Mucosa of descending colon (tissue), 3 donors: ENCODE measurements around the gene COL8A1. TPM values are rescaled to one million over a fixed set of nuclear protein-coding genes. Genes with fewer than 3 reads are reported as not detected.

Experiments
- ATAC-seq: fragments of 200-7000 bp; cut with Tn5 transposase; one replicate; pipeline ENCODE4 v1.9.1; 2020; ENCODE audit warnings: mild to moderate bottlenecking, moderate library complexity
- DNase-seq, 3 donors: peaks; one replicate each; pipeline ENCODE4 v3.0.0-alpha.2; 2020
- H3K36me3 ChIP-seq: fragments of 200-600 bp; one replicate; pipeline ENCODE4 v1.8.0; 2021; ENCODE audit warnings: low read depth, mild to moderate bottlenecking
- H3K4me1 ChIP-seq: fragments of 200-600 bp; one replicate; pipeline ENCODE4 v1.8.0; 2021; ENCODE audit warnings: low read depth, mild to moderate bottlenecking
- H3K4me3 ChIP-seq: fragments of 200-600 bp; one replicate; pipeline ENCODE4 v1.8.0; 2021; ENCODE audit warnings: mild to moderate bottlenecking
- H3K9me3 ChIP-seq: fragments of 200-600 bp; one replicate; pipeline ENCODE4 v1.8.0; 2021; ENCODE audit warnings: mild to moderate bottlenecking
- CTCF ChIP-seq: fragments of 200-600 bp; IDR thresholded peaks from one replicate; pipeline ENCODE4 v1.8.0; 2022; ENCODE audit warnings: antibody characterized with exemption, mild to moderate bottlenecking
- intact Hi-C, 2 donors: fragments of 100-400 bp; cut with DNase I in 1 of 2; cut with micrococcal nuclease in 1 of 2; formaldehyde crosslinking; loops; one replicate each; pipeline versions ENCODE4 v1.11.0 to v1.11.1; 2022; cut with DNase I, micrococcal nuclease
- total RNA-seq, 3 donors: library from RNA; stranded (reverse); fragmentation: NEBNext Ultra II Directional in 2 of 3; extraction: Animal tissue kit (Norgen Biotek cat#: 25700) in 2 of 3; gene quantifications; one replicate each; pipeline versions ENCODE4 v1.2.1 to v1.2.4, GENCODE V29; 2021 to 2023
- donor health status: DM: no; HTN: no; CAD: no; lungs with moderate emphysema.
- donor health status: DM: no; HTN: no; CAD: no.
- donor health status: DM: no; HTN: yes; CAD: no.

Gene COL8A1
- total RNA-seq, 3 donors from 2014 or later, result 0.75 to 7.6 (median 3.8) TPM

- no peak overlapping the region for H3K4me3 ChIP-seq
- no peaks in the 10 kb centered on the region for H3K36me3 ChIP-seq
- no peak for TF ChIP-seq CTCF
- intact Hi-C loops, result no loop called here
- no peaks in the 10 kb centered on the region for H3K4me1 ChIP-seq
- H3K9me3 ChIP-seq, result no peaks in the 10 kb centered on the region
- ATAC-seq (no peak), DNase-seq (no peak)
Measured at GRCh38 chr3:99662838-99663570, 24.6 kb downstream of the COL8A1 start.

GRCh38 chr3:99663977-99664376 is 25.6 kb downstream of the COL8A1 start:
- DNase-seq (no peak), ATAC-seq (no peak)
- no peak for TF ChIP-seq CTCF

GRCh38 chr3:99665017-99665416 is 26.6 kb downstream of the COL8A1 start:
- TF ChIP-seq CTCF, result no peak
- intact Hi-C loops, result no loop called here
- ATAC-seq (no peak), DNase-seq (no peak)
- Histone ChIP-seq H3K36me3 (no peaks in the 10 kb centered on the region), H3K9me3 (no peaks in the 10 kb centered on the region), H3K4me1 (no peaks in the 10 kb centered on the region), H3K4me3 (no peak overlapping the region)

More at GRCh38 chr3:99663977-99664376, 25.6 kb downstream of the COL8A1 start:
- H3K4me3 ChIP-seq, result no peak overlapping the region
- H3K9me3 ChIP-seq, result no peaks in the 10 kb centered on the region
- no peaks in the 10 kb centered on the region for H3K36me3 ChIP-seq
- intact Hi-C loops, result no loop called here
- H3K4me1 ChIP-seq, result no peaks in the 10 kb centered on the region

DNA sequence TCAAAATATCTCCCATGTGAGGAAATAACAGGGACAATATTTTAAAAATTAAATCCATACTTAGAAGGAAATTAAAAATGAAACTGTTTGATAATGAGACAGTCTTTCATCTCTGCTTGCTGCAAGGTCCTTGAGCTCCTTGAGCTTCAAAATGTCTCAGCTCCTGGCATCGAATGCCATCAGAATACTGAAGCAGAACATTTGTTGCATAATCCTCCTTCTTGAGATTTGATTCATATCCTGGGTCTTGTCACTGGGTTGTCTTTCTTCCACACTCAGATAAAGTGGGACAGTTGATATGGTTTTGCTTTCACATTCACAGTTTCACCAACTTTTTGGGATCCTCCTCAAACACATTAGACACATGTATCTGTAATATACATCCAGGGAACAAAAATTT is 27.8 kb downstream of the COL8A1 start:
- Histone ChIP-seq H3K4me3 (no peak overlapping the region), H3K9me3 (no peaks in the 10 kb centered on the region), H3K36me3 (no peaks in the 10 kb centered on the region), H3K4me1 (no peaks in the 10 kb centered on the region)
- intact Hi-C loops, result no loop called here
- no peak for TF ChIP-seq CTCF
- no peak for DNase-seq
- no peak for ATAC-seq

DNA sequence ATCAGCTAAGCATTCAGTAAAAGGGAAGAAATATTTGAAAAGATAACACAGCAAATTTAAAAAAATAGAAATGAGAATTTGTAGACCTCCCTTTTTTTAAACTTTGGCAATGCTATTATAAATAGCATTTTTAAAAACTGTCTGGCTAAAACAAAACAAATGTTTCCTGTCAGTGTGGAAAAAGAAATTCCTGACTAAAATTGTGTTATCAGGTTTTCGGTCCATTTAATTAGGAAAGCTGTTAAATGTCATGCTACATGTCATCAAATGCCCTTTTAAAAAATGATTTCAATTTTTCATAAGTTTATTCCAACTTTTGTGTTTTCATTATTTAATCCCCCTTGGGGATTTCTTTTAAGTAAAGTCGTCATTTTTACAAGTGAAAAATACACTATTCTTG is 29.6 kb downstream of the COL8A1 start:
- Histone ChIP-seq H3K36me3 (no peaks in the 10 kb centered on the region), H3K4me1 (no peaks in the 10 kb centered on the region), H3K4me3 (no peak overlapping the region), H3K9me3 (no peaks in the 10 kb centered on the region)
- no peak for TF ChIP-seq CTCF
- intact Hi-C loops, result no loop called here
- ATAC-seq (no peak), DNase-seq (no peak)
